GM18502 (cell line): Measurements from ENCODE around the gene SPRN.
A peak's percentile ranks its signal among the peaks of the same experiment; 100 is the strongest.

Experiments
- ATAC-seq: cut with Tn5 transposase; IDR thresholded peaks from one replicate; pipeline ENCODE4 v1.9.1; 2021; ENCODE audit warnings: mild to moderate bottlenecking; ENCODE audit not compliant: unreplicated experiment, poor library complexity

Gene SPRN

GRCh38 chr10:133412381-133412711 lies 12.1 kb downstream of the SPRN start:
- no peak for ATAC-seq

- ATAC-seq: no peak
These were observed 12.7 kb downstream of the SPRN start for GRCh38 chr10:133411523-133412380.

- peak; percentile 62 for ATAC-seq
These were observed 18.4 kb downstream of the SPRN start for GRCh38 chr10:133405844-133406527.

GRCh38 chr10:133405272-133405671 lies 19.2 kb downstream of the SPRN start:
- no peak for ATAC-seq

- no peak for ATAC-seq
These were observed 20.6 kb downstream of the SPRN start for GRCh38 chr10:133403784-133404183.

GRCh38 chr10:133403359-133403758 lies 21.1 kb downstream of the SPRN start:
- ATAC-seq: no peak

GRCh38 chr10:133401981-133402725 lies 22.3 kb downstream of the SPRN start:
- ATAC-seq: no peak

- peak; percentile 6 for ATAC-seq
These were observed 22.9 kb downstream of the SPRN start for GRCh38 chr10:133401500-133401899.

- ATAC-seq: peak; percentile 82
These were observed 23.6 kb downstream of the SPRN start for GRCh38 chr10:133400624-133401424.

- no peak for ATAC-seq
These were observed 25.3 kb downstream of the SPRN start for GRCh38 chr10:133399123-133399601.

GRCh38 chr10:133397938-133398337 lies 26.5 kb downstream of the SPRN start:
- ATAC-seq: no peak

- no peak for ATAC-seq
These were observed 28.3 kb downstream of the SPRN start for GRCh38 chr10:133396035-133396624.

- no peak for ATAC-seq
These were observed 29.6 kb downstream of the SPRN start for GRCh38 chr10:133394801-133395221.

GRCh38 chr10:133394064-133394663 lies 30.3 kb downstream of the SPRN start, which contains the start of gene MTG1:
TSS of gene MTG1 (plus strand) at chr10:133394157. CDS start at chr10:133394221, 64 bp downstream.
- ATAC-seq: peak; percentile 69

GRCh38 chr10:133393401-133394063 lies 30.9 kb downstream of the SPRN start:
- ATAC-seq: no peak

GRCh38 chr10:133391761-133392518 lies 32.5 kb downstream of the SPRN start:
- no peak for ATAC-seq

GRCh38 chr10:133391249-133391635 lies 33.2 kb downstream of the SPRN start:
- ATAC-seq: no peak
